H1 (cell line): ENCODE data around the gene EIF4E2. TPM values are rescaled to one million over a fixed set of nuclear protein-coding genes. Genes with fewer than 3 reads are reported as not detected.

Source experiments
- CTCF ChIA-PET: fragments of 300-600 bp; sonication (Branson Sonifier 250); formaldehyde crosslinking; loops from one replicate; lab custom pipeline; 2021; ENCODE audit not compliant: partially characterized antibody; lab: Charles Lee
- POLR2A ChIA-PET: fragments of 300-600 bp; sonication (Branson Sonifier 250); formaldehyde crosslinking; loops from one replicate; lab custom pipeline; 2021; ENCODE audit warnings: inconsistent platforms; ENCODE audit not compliant: partially characterized antibody; lab: Charles Lee
- DNase-seq, 2 experiments: peaks; one replicate each; pipeline versions ENCODE4 v3.0.0 to v3.0.0-alpha.2; 2010 to 2022; ENCODE audit warnings: low spot score in 2 of 2, low read depth in 1 of 2, mixed read lengths in 1 of 2
- FAIRE-seq: peaks from 2 replicates; lab custom pipeline; 2011; peaks lifted over from hg19 to GRCh38; lab: Jason Lieb, UNC
- H2AFZ ChIP-seq: 2 replicates; pipeline ENCODE4 v1.8.1; 2012; ENCODE audit warnings: low read length, inconsistent platforms
- H2AK5ac ChIP-seq: 2 replicates; pipeline ENCODE4 v1.6.1; 2013; ENCODE audit warnings: low read depth, low read length
- H2BK120ac ChIP-seq: replicated peaks from 2 replicates; pipeline ENCODE3; 2013; ENCODE audit warnings: low read depth, low read length, inconsistent platforms
- H2BK12ac ChIP-seq: 2 replicates; pipeline ENCODE4 v1.6.1; 2013; ENCODE audit warnings: low read depth, low read length
- H2BK15ac ChIP-seq: 2 replicates; pipeline ENCODE4 v1.6.1; 2013; ENCODE audit warnings: low read length
- H2BK20ac ChIP-seq: 2 replicates; pipeline ENCODE4 v1.6.1; 2013; ENCODE audit warnings: low read length
- H2BK5ac ChIP-seq: 2 replicates; pipeline ENCODE4 v1.6.1; 2013; ENCODE audit warnings: low read depth, low read length
- H3K14ac ChIP-seq: 2 replicates; pipeline ENCODE4 v1.6.1; 2013; ENCODE audit warnings: inconsistent platforms; ENCODE audit not compliant: insufficient read length
- H3K18ac ChIP-seq: 2 replicates; pipeline ENCODE4 v1.6.1; 2013; ENCODE audit warnings: low read length; ENCODE audit errors: extremely low read depth
- H3K23ac ChIP-seq: 2 replicates; pipeline ENCODE4 v1.6.1; 2013; ENCODE audit warnings: inconsistent platforms; ENCODE audit not compliant: insufficient read length
- H3K23me2 ChIP-seq: 2 replicates; pipeline ENCODE4 v1.6.1; 2013; ENCODE audit warnings: low read depth, low read length
- H3K27ac ChIP-seq: 2 replicates; pipeline ENCODE4 v1.6.1; 2011; ENCODE audit warnings: low read depth, low read length, inconsistent platforms
- H3K27me3 ChIP-seq, 4 experiments: replicated peaks in 1 of 4; 1 replicate in 1 of 4; 2 replicates in 3 of 4; pipeline versions ENCODE4 v1.6.1 to v1.8.1; 2011 to 2013; ENCODE audit warnings: low read length in 3 of 4, mild to moderate bottlenecking in 3 of 4, inconsistent platforms in 2 of 4, mixed read lengths in 2 of 4, moderate library complexity in 1 of 4; ENCODE audit not compliant: control insufficient read depth in 3 of 4, insufficient read depth in 3 of 4; ENCODE audit errors: extremely low read depth in 1 of 4
- H3K36me3 ChIP-seq, 4 experiments: 2 replicates each; pipeline versions ENCODE4 v1.6.1 to v1.8.1; 2011 to 2013; ENCODE audit warnings: mild to moderate bottlenecking in 4 of 4, low read length in 3 of 4, moderate library complexity in 2 of 4, control low read depth in 1 of 4, inconsistent platforms in 1 of 4; ENCODE audit not compliant: insufficient read depth in 4 of 4, control insufficient read depth in 2 of 4
- H3K4ac ChIP-seq: replicated peaks from 2 replicates; pipeline ENCODE3; 2013; ENCODE audit warnings: low read length, low read depth, mixed read lengths, inconsistent platforms; ENCODE audit not compliant: insufficient read length
- H3K4me1 ChIP-seq, 4 experiments: replicated peaks in 1 of 4; 1 replicate in 1 of 4; 2 replicates in 3 of 4; pipeline versions ENCODE4 v1.6.1 to v1.8.1; 2011 to 2013; ENCODE audit warnings: low read length in 3 of 4, inconsistent platforms in 2 of 4, mixed read lengths in 1 of 4; ENCODE audit not compliant: insufficient read depth in 4 of 4, control insufficient read depth in 3 of 4
- H3K4me2 ChIP-seq, 2 experiments: 2 replicates each; pipeline versions ENCODE4 v1.6.1 to v1.8.1; 2011 to 2013; ENCODE audit warnings: low read depth in 2 of 2, low read length in 2 of 2, control low read depth in 1 of 2, inconsistent platforms in 1 of 2, mild to moderate bottlenecking in 1 of 2; ENCODE audit not compliant: insufficient read depth in 1 of 2
- H3K4me3 ChIP-seq, 4 experiments: fragments of 200-600, 300-600 bp in 1 of 4; sonication (generic), shearing (Covaris generic), sonication (Bioruptor Twin) in 1 of 4; 2 replicates each; pipeline versions ENCODE4 v1.5.1 to v1.8.1; 2011 to 2016; ENCODE audit warnings: low read length in 4 of 4, low read depth in 3 of 4, control low read depth in 2 of 4, inconsistent platforms in 2 of 4, mild to moderate bottlenecking in 2 of 4, mixed read lengths in 1 of 4, moderate library complexity in 1 of 4; ENCODE audit not compliant: insufficient read depth in 2 of 4; ENCODE audit errors: extremely low read depth in 1 of 4
- H3K56ac ChIP-seq: replicated peaks from 2 replicates; pipeline ENCODE3; 2013; ENCODE audit warnings: low read depth, mild to moderate bottlenecking, mixed read lengths, low read length, inconsistent platforms; ENCODE audit not compliant: insufficient read length
- H3K79me1 ChIP-seq: 2 replicates; pipeline ENCODE4 v1.6.1; 2013; ENCODE audit warnings: low read depth, low read length, control low read depth
- H3K79me2 ChIP-seq, 2 experiments: 2 replicates each; pipeline versions ENCODE4 v1.6.1 to v1.8.1; 2012 to 2013; ENCODE audit warnings: low read length in 2 of 2, mild to moderate bottlenecking in 2 of 2, inconsistent platforms in 1 of 2; ENCODE audit not compliant: insufficient read depth in 2 of 2, control insufficient read depth in 1 of 2
- H3K9ac ChIP-seq, 4 experiments: replicated peaks in 1 of 4; 1 replicate in 1 of 4; 2 replicates in 3 of 4; pipeline versions ENCODE4 v1.6.1 to v1.8.1; 2011 to 2013; ENCODE audit warnings: low read depth in 3 of 4, low read length in 3 of 4, control low read depth in 2 of 4, mild to moderate bottlenecking in 2 of 4, moderate library complexity in 2 of 4, inconsistent platforms in 1 of 4; ENCODE audit errors: extremely low read depth in 1 of 4
- H3K9me3 ChIP-seq, 2 experiments: 2 replicates each; pipeline versions ENCODE4 v1.6.1 to v1.8.1; 2012 to 2013; ENCODE audit warnings: mild to moderate bottlenecking in 2 of 2, moderate library complexity in 2 of 2, control low read depth in 1 of 2, inconsistent platforms in 1 of 2, low read depth in 1 of 2, low read length in 1 of 2, mixed read lengths in 1 of 2; ENCODE audit not compliant: insufficient read depth in 2 of 2
- H4K20me1 ChIP-seq, 2 experiments: replicated peaks in 1 of 2; 2 replicates each; pipeline versions ENCODE3 to v1.8.1; 2011 to 2013; ENCODE audit warnings: inconsistent platforms in 2 of 2, low read length in 2 of 2, mild to moderate bottlenecking in 1 of 2; ENCODE audit not compliant: insufficient read depth in 2 of 2, control insufficient read depth in 1 of 2
- H4K5ac ChIP-seq: 2 replicates; pipeline ENCODE4 v1.6.1; 2013; ENCODE audit warnings: low read length, low read depth, mixed read lengths, inconsistent platforms; ENCODE audit not compliant: insufficient read length
- H4K8ac ChIP-seq: 2 replicates; pipeline ENCODE4 v1.8.0; 2013; ENCODE audit warnings: mild to moderate bottlenecking, moderate library complexity, low read length, inconsistent platforms; ENCODE audit not compliant: insufficient read depth; ENCODE audit errors: extremely low read depth
- H4K91ac ChIP-seq: replicated peaks from 2 replicates; pipeline ENCODE3; 2013; ENCODE audit warnings: low read length, mixed read lengths, inconsistent platforms; ENCODE audit not compliant: insufficient read length
- ASH2L ChIP-seq: fragments of 200-600, 300-600 bp; sonication (generic); IDR thresholded peaks from one replicate; pipeline ENCODE4 v1.7.1; 2017; ENCODE audit warnings: low read length
- EGR1 ChIP-seq: IDR thresholded peaks from 2 replicates; pipeline ENCODE4 v1.6.1; 2011; ENCODE audit warnings: low read depth, low read length, borderline replicate concordance
- FOSL1 ChIP-seq: IDR thresholded peaks from 2 replicates; pipeline ENCODE4 v1.6.1; 2011; ENCODE audit warnings: mild to moderate bottlenecking, low read depth, low read length, moderate library complexity; ENCODE audit not compliant: insufficient read depth
- HDAC2 ChIP-seq, 2 experiments: fragments of 300-600 bp in 1 of 2; sonication (generic) in 1 of 2; IDR thresholded peaks; 2 replicates each; pipeline ENCODE4 v1.6.1; 2011 to 2012; ENCODE audit warnings: low read depth in 2 of 2, low read length in 2 of 2, mild to moderate bottlenecking in 2 of 2, moderate library complexity in 2 of 2, borderline replicate concordance in 1 of 2, inconsistent platforms in 1 of 2
- JUND ChIP-seq: IDR thresholded peaks from 2 replicates; pipeline ENCODE4 v1.6.1; 2011; ENCODE audit warnings: mild to moderate bottlenecking, improper control_type of control experiment, low read length
- PHF8 ChIP-seq: fragments of 200-600 bp; sonication (generic); conservative IDR thresholded peaks from 2 replicates; pipeline ENCODE4 v1.7.1; 2012; ENCODE audit warnings: low read depth, mild to moderate bottlenecking, inconsistent platforms, low read length, moderate library complexity
- POLR2A ChIP-seq, 2 experiments: IDR thresholded peaks; 1 replicate in 1 of 2; 2 replicates in 1 of 2; pipeline ENCODE4 v1.6.1; 2011; ENCODE audit warnings: low read depth in 2 of 2, low read length in 2 of 2, mild to moderate bottlenecking in 2 of 2; ENCODE audit errors: control extremely low read depth in 1 of 2
- RBBP5 ChIP-seq: IDR thresholded peaks from 2 replicates; pipeline ENCODE4 v1.7.1; 2012; ENCODE audit warnings: low read depth, mild to moderate bottlenecking, inconsistent platforms, low read length, moderate library complexity, borderline replicate concordance
- SIN3A ChIP-seq, 2 experiments: IDR thresholded peaks in 1 of 2; conservative IDR thresholded peaks in 1 of 2; 2 replicates each; pipeline ENCODE4 v1.6.1; 2011 to 2012; ENCODE audit warnings: low read length in 2 of 2, improper control_type of control experiment in 1 of 2, low read depth in 1 of 2, mild to moderate bottlenecking in 1 of 2
- TBP ChIP-seq: IDR thresholded peaks from 2 replicates; pipeline ENCODE4 v1.6.1; 2011; ENCODE audit warnings: low read depth, low read length, improper control_type of control experiment
- WGBS, 2 experiments: shearing (Covaris generic) in 1 of 2; methylation state at CpG; one replicate each; pipeline versions ENCODE4 v1.1.6 to v1.1.7; 2013 to 2015; ENCODE audit warnings: low lambda C conversion rate in 2 of 2, mixed read lengths in 2 of 2, inconsistent platforms in 1 of 2, low coverage in 1 of 2, missing lambda C conversion rate in 1 of 2; ENCODE audit not compliant: insufficient replicate concordance in 2 of 2, insufficient coverage in 1 of 2, insufficient read length in 1 of 2; ENCODE audit errors: extremely low coverage in 1 of 2, missing lambda C conversion rate in 1 of 2; 5-methylcytosine and 5-hydroxymethylcytosine counted together
- polyA plus RNA-seq, 7 experiments: library from polyadenylated mRNA; depleted of rRNA in 3 of 7; stranded (reverse) in 5 of 7; unstranded in 2 of 7; fragments of >200 nt in 5 of 7; fragments of 200-250 nt in 2 of 7; gene quantifications; 1 replicate in 5 of 7; 2 replicates in 1 of 7; 4 replicates in 1 of 7; pipeline versions ENCODE4 v1.2.1 to v1.2.3, GENCODE V29; 2011 to 2013; ENCODE audit warnings: missing spikeins in 2 of 7, mixed read lengths in 2 of 7
- total RNA-seq: library from RNA; stranded (reverse); fragmentation: NEBNext Ultra II Directional; extraction: Animal tissue kit (Norgen Biotek cat#: 25700); gene quantifications from 2 replicates; pipeline ENCODE4 v1.2.1, GENCODE V29; 2021

Gene EIF4E2
- total and polyA plus RNA-seq, 2 of the 8 experiments (the other 6 are each of a cell fraction or from before 2014, with no cell fraction given) = 39.4 to 114 TPM

DNA sequence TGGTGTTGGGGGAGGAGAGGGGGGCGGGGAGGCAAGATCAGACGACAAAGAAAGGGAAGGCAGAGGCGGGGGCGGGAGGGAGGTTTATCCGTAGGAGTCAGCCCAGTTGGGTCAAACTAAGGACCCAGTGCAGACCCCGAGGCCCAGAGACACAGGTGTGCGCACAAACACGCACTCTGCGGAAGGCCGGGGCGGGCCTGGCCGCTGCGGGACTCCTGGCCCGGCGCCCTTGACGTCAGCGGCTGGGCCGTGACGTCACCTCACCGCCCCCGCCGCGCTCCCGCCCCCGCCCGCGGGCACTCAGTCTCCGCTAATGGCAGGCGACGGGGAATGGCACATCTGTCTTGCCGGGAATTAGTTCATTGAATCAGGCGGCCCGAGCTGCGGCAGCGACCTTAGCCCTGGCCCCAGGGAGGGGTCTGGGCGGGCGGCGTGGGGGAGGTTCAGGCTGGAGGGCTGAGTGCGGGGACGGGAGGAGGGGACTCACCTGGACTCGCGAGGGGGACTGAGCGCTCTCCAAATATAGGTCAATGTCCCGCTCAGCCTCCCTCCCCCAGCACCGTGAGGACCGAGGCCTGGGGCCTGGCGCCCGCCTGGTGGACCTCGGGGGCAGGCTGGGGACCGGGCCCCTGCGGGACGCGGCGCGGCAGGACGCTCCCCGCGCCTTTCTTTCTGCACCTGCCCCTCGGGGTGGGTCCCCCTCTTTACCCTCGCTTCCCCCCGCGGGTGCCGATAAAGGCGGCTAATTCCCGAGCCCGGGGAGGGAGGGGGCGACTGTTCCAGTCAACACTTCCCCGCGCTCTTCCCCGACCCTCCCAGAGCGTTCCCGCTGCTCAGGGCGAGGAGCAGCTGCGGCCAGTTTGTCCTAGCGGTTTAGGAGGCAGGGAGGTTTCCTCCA is 47.3 kb upstream of the EIF4E2 start:
- H3K14ac ChIP-seq = no peak overlapping the region
- peaks cover 12% of the 10 kb centered on the region for H3K23me2 ChIP-seq
- H3K79me2 ChIP-seq = no peaks in the 10 kb centered on the region
- H4K8ac ChIP-seq = no peak overlapping the region
- POLR2A ChIA-PET = interaction anchor here (1.1 to 1.2 kb wide), 2 partner anchors 14 to 21 kb away, joined by 3 to 5 read pairs; no protein-coding TSS in a partner anchor
- WGBS, 2 experiments = 4% methylated on average over 33 of the region's 75 CpGs; no CpG with 5 or more reads in 1 of the 2 experiments
- H3K36me3 ChIP-seq = no peaks in the 10 kb centered on the region
- H3K27me3 ChIP-seq = peaks cover 15 to 48% (median 43%) of the 10 kb centered on the region in 4 experiments
- FAIRE-seq (no peak), DNase-seq (peak in 1 of 2 experiments; percentile 84)
- no peaks in the 10 kb centered on the region for H3K9me3 ChIP-seq
- peak overlapping the region; percentile 39 to 84 (median 56) for H3K4me3 ChIP-seq
- H3K27ac ChIP-seq = no peak overlapping the region
- peak overlapping the region; percentile 93; the same call in 1 of the 2 replicates for H2BK12ac ChIP-seq
- H3K9ac ChIP-seq = no peak overlapping the region
- H2BK5ac ChIP-seq = peak overlapping the region; percentile 71
- peak overlapping the region; percentile 100 for H3K4me2 ChIP-seq
- H3K18ac ChIP-seq = no peak overlapping the region; the same call in 1 of the 2 replicates
- no peak overlapping the region for H2AK5ac ChIP-seq
- H2AFZ ChIP-seq = no peak overlapping the region
- CTCF ChIA-PET = interaction anchor here (0.6 to 10.8 kb wide), 3 partner anchors 14 to 102 kb away, joined by 3 to 176 read pairs (median 4); partner anchors contain the start of genes CHRND and PRSS56
- no peak overlapping the region for H2BK20ac ChIP-seq
- no peaks in the 10 kb centered on the region for H3K79me1 ChIP-seq
- no peak overlapping the region for H3K56ac ChIP-seq
- H4K5ac ChIP-seq = no peak overlapping the region
- no peak overlapping the region for H2BK120ac ChIP-seq
- H4K91ac ChIP-seq = no peak overlapping the region
- peaks cover 0 to 27% (median 17%) of the 10 kb centered on the region in 4 experiments; a peak in 6 of 7 replicates for H3K4me1 ChIP-seq
- no peak overlapping the region; the same call in 1 of the 2 replicates for H2BK15ac ChIP-seq
- H3K4ac ChIP-seq = no peak overlapping the region
- peaks cover 0 to 2% of the 10 kb centered on the region in 2 experiments for H4K20me1 ChIP-seq
- no peak overlapping the region for H3K23ac ChIP-seq
- TF ChIP-seq RBBP5 = no peak
- TF ChIP-seq PHF8 = 0 out of 2 replicates have a peak, but pooled peaks have one; percentile 19
- no peak for TF ChIP-seq POLR2A (IDR thresholded peaks at IDR 0.05; ENCODE audit: control extremely low read depth in 1 of 2, low read depth in 2 of 2, low read length in 2 of 2)
- peak; percentile 96 for TF ChIP-seq EGR1
- peak; percentile 18; the same call in 1 of the 2 replicates for TF ChIP-seq TBP
- TF ChIP-seq SIN3A (conservative IDR thresholded peaks at IDR 0.05 in 1 of 2, IDR thresholded peaks at IDR 0.05 in 1 of 2; ENCODE audit: low read depth in 1 of 2, low read length in 2 of 2) = 0 out of 4 replicates have a peak, but pooled peaks of 1 of the 2 experiments have one; percentile 20
- peak; percentile 88 for TF ChIP-seq ASH2L
- 0 out of 4 replicates have a peak, but pooled peaks of 1 of the 2 experiments have one; percentile 75 for TF ChIP-seq HDAC2 (IDR thresholded peaks at IDR 0.05; ENCODE audit: borderline replicate concordance in 1 of 2, low read depth in 2 of 2, low read length in 2 of 2)
- no peak for TF ChIP-seq FOSL1
- 0 out of 2 replicates have a peak, but pooled peaks have one; percentile 45 for TF ChIP-seq JUND
